Activated CD4-positive, CD25-positive, alpha-beta regulatory T cell treated with anti-CD3 and anti-CD28 coated beads, Interleukin-2, amount 50 U/mL, for 24 hours (primary cell): ENCODE results near the gene SUMO4.
A peak's percentile ranks its signal among the peaks of the same experiment; 100 is the strongest.

Source experiments
- ATAC-seq, 2 donors: fragments of 150-1000 bp; cut with Tn5 transposase; one replicate each; pipeline ENCODE4 v1.10.0; 2021; ENCODE audit warnings: mild to moderate bottlenecking in 1 of 2, moderate library complexity in 1 of 2

The SUMO4 gene

DNA sequence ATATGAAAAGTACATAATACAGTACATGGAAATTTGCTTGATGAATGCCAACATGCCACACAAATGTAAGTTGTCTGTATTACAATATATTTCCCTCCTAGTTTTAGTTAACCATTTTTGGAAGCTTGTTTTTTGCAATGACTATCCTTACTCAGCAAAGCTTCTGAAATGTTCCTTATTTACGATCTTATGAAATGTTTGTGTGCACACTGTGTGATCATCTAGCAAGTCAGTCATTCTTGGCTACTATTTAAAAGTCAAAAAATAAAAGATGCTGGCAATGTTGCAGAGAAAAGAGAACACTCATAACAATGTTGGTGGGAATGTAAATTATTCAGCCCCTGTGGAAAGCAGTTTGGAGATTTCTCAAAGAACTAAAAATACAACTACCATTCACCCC is 33.8 kb downstream of the SUMO4 start:
- no peak for ATAC-seq

DNA sequence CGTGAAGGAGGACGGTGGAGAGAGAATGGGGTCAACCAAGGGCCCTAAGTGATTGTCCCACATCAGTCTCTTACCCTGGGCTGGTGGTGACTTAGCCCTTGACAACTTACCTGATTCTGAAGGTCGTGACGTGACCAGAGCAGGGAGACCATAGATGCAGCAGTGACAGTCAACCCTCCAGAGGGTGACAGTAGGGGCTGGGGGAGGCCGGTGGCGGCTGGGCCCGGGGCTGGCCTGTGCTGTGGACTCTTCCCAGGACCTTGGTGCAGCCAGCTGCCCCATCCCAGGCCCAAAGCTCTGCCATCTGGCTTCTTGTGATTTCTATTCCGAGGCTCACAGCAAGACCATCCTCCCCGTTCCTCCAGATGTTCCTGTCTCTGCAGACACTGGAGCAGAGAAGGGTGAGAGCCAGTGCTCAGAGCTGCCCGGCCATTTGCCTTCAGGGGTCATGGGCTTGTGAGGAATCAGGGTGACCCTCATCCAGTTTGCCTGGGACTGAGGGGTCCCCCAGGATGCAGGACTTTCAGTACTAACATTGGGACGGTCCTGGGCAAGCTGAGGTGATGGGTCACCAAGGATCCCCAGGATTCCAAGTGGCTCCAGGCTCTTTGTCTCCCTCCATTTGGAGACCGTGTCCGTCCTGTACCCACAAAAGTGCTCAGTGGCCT is 36.0 kb downstream of the SUMO4 start:
- ATAC-seq: no peak

DNA sequence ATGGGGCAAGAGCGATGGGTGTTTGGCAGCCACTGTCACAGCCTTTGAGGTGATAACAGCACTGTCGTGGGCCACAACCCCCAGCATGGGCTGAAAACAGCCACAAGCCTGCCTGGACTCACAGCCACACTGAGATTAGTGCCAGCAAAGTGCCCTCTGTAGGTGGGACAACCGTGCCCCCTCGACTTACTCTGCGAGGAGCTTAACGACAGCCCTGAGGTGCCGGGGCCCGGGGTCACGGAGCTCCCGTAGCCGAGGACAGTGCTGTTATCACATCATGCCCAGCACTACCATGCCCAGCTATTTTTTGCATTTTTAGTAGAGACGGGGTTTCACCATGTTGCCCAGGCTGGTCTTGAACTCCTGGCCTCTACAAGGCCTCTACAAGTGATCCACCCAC is 36.6 kb downstream of the SUMO4 start:
- ATAC-seq: no peak

DNA sequence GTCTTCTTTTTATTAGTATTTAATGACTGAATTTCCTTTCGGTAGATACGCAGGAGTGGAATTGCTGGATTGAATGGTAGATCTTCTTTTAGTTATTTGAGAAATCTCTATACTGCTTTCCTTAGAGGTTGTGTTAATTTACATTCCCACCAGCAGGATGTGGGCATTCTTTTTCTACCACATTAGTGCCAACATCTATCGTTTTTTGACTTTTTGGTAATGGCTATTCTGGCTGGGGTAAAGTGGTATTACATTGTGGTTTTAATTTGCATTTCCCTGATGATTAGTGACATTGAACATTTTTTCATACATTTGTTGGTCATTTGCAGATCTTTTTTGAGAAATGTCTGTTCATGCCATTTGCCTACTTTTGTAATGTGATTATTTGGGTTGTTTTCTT is 37.1 kb downstream of the SUMO4 start:
- ATAC-seq: no peak

DNA sequence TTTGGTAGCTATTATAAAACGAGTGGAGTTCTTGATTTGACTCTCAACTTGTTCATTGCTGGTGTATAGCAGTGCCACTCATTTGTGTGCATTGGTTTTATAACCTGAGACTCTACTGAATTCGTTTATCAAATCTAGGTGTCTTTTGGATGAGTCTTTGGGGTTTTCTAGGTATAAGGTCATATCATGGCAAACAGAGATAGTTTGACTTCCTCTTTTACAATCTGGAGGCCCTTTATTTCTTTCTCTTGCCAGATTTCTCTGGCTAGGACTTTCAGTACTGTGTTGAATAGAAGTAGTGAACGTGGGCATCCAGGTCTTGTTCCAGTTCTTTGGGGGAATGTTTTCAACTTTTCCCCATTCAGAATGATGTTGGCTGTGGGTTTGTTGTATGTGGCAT is 38.8 kb downstream of the SUMO4 start:
- ATAC-seq: peak; percentile 37 to 68

DNA sequence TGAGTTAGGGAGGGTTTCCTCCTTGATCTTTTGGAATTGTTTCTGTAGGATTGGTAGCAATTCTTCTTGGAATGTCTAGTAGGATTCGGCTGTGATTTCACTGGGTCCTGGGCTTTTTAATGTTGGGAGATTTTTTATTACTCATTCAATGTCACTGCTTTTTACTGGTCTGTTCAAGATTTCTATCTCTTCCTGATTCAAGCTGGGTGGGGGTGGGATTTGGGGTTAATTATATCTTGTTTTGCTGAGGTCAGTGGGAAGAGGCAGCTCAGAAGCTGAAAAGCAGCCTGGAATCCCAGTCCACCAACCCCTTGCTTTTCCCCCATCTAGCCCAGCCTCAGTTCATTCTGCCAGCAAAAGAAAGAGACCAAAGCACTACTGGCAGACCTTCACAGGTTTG is 39.6 kb downstream of the SUMO4 start:
- ATAC-seq: no peak

DNA sequence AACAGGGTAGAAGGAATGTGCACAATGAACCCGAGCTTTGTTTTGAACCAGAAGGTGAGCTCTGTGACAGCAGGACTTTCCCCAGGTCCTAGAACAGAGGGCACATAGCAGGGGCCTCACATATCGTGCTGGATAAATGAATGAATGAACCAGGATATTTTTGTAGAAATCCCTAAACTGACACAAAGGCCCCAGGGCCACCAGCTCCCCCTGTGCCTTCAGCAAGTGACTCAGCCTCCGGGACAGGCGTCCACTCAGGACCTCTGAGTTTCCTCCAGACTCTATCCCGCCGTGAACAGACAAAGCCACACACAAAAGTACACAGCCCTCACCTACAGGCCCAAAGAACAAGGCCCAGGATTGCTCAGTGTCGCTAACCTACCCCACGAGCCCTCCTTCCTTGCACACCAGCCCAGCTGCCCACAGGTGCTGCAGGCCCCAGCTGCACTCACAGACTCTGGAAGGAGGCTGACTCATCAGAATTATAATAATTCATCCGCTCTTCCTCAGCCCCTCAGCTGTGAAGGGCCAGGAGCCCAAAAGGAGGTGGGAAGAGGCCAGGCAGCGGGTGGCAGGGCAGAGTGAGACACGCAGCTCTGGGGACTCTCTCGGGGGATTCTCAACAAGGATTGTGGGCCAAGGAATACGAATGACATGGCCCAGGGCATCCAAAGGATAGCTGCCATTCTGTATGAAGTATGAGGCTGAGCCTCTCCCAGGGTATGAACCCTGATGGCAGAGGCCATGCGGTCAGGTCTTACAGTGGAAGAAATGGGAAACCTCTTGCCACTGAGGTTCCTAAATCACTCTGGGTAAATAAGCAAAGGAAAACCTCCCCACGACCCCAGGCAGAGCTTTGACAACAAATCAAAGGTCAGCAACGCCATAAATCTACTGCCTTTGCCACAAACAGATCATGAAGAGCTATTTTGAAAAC is 40.9 kb downstream of the SUMO4 start:
- ATAC-seq: no peak

DNA sequence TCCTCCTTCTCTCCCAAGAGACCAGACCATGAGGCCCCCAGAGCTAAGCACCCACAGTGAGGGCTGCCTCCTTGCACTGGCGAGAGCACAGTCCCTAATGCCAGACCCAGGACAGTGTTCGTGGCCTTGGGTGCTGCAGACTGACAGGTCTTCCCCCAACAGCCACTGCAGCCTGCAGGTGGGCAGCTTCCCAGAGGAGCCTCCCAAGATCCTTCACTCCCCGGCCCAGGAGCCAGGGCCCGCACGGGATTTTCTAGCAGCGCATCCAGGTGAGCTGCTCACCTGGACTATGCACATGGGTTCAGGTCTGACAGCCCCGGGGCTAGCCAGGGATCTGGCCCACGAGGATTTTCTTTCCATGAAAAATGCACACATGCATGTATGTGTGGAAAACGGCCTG is 41.7 kb downstream of the SUMO4 start:
- ATAC-seq: no peak

DNA sequence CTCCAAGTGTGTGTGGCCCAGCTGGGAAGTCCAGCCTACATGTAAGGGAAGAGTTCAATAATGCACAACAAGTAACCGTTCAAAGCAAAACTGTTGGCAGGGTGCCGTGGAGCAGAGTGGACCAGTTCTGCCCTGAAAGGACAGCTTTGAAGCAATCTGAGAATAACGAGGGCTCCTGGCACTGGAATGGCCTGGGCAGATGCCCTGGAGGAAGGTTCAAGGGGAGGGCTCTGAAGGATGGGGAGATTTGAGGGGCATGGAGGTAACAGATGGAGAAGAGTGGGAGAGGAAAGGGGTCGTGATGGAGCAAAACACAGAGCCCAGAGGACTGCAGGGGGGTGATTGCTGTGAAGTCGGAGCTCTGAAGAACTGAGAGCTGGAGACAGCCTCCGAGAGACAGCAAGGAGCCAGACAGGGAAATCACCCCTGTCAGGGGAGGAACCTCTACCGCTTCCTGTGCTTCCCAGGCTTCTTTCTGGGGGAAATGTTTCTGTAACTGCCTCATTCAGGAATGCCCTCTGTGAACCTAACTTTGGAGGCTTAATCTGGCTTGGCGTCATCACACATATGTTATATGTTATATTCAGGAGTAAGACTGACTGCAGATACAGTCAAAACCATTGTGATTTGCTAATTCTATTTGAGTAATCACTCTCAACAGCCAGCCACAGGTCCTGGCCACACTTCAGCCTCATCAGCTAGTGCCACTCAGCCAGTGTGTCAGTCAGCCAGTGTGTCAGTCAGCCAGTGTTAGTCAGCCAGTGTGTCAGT is 43.5 kb downstream of the SUMO4 start:
- ATAC-seq: peak; percentile 64 to 70

DNA sequence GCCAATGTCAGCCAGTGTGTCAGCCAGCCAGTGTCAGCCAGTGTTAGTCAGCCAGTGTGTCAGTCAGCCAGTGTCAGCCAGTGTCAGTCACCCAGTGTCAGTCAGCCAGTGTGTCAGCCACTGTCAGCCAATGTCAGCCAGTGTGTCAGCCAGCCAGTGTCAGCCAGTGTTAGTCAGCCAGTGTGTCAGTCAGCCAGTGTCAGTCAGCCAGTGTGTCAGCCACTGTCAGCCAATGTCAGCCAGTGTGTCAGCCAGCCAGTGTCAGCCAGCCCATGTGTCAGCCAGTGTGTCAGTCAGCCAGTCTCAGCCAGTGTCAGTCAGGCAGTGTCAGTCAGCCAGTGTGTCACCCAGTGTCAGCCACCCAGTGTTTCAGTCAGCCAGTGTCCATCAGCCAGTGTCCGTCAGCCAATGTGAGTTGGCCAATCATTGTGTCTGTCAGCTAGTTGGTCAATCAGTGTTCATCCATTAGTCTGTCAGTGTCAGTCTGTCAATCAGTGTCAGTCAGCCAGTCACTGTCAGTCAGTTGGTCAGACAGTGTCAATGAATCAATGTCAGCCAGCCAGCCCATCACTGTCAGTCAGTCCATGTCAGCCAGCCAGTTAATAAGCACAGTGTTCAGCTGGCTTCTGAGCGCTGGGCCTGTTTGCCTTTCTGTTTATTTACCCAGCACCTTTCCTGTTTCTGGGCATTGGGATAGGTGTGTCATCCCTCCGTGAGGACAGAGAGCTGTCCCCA is 44.5 kb downstream of the SUMO4 start:
- peak; percentile 11 to 39 for ATAC-seq

DNA sequence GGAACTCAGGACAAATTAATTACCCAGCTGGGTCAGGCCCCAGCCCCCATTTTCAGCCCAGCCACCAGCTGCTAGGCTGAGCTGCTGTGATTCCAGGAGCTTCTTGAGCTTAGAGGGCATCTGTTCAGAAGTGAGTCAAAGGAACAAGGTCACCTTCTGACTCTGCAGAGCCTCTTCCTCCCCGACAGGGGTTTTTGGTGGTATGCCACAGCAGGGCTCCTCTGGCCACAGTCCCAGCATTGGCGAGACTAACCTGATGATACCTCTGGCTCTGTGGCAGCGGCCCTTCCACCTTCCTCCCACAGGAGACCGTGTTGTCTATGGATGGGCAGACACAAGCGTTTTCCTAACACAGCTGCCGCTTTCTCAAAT is 45.0 kb downstream of the SUMO4 start:
- ATAC-seq: peak; percentile 57 to 69

DNA sequence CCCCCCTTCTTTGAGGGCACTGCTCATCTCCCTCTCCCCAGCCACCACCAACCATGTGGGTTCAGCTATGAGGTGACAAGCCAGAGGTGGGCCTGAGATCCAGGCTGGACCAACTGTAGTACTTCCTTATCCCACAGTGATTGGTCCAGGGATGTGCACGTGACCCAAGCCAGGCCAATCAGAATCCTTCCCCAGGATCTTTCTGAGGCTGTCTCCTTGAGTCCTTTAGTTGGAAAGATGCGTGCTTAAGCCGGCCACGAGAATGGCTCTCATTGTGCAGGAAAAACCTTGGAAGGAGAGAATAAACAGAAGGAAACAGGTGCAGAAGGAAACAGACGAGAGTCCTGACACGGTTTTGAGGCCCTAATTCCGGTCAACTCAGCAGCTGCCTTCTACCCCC is 45.5 kb downstream of the SUMO4 start:
- no peak for ATAC-seq

DNA sequence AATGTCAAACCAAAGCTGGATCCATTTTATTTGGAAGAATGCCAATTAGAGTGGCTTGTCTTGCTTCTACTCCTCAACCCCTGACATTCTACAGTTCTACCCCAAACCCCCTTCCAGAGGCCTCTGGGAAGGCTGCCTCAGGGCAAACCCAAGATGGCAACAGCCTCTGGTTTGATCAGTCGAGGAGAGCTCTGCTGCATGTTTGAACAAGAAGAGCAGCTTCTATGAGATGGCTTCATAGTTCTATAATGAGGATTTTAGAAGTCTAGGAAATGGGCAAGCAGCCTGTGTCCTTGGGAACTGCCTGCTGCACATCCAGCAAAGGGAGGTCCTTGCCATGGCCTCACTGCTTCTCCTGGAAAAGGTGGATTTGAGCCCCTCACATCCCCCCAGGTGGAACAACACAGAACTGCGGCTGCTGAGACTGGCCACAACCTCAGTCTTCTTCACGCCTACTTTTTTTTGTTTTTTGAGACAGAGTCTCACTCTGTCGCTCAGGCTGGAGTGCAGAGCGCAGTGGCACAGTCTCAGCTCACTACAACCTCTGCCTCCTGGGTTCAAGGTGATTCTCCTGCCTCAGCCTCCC is 46.8 kb downstream of the SUMO4 start:
- no peak for ATAC-seq

DNA sequence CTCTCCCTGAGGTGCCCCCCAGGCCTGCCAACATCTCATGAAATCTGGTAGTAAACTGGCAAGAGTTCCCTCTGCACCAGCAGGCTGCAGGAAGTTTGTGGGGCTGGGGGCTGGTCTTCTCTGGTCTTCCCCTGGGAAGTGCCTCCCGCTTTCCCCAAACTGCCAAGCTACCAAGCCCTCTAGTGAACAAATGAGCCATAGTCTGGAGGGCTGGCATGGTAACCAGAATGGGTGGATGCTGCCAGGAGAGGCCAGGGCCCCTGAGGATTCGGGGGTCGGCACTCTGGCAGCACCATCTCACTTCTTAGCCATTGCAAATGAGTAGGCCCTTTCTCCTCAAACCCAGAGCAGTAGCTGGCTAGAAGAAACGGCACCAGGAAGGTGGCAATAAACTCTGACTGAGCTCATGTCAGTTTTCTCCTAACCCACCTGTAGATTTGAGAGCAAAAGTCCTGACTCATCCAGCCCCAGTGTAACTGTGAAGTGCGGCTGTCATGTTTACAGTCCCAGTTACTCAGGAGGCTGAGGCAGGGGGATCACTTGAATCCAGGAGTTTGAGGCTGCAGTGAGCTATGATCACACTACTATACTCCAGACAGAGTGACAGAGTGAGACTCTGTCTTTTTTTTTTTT is 48.9 kb downstream of the SUMO4 start:
- ATAC-seq: no peak

DNA sequence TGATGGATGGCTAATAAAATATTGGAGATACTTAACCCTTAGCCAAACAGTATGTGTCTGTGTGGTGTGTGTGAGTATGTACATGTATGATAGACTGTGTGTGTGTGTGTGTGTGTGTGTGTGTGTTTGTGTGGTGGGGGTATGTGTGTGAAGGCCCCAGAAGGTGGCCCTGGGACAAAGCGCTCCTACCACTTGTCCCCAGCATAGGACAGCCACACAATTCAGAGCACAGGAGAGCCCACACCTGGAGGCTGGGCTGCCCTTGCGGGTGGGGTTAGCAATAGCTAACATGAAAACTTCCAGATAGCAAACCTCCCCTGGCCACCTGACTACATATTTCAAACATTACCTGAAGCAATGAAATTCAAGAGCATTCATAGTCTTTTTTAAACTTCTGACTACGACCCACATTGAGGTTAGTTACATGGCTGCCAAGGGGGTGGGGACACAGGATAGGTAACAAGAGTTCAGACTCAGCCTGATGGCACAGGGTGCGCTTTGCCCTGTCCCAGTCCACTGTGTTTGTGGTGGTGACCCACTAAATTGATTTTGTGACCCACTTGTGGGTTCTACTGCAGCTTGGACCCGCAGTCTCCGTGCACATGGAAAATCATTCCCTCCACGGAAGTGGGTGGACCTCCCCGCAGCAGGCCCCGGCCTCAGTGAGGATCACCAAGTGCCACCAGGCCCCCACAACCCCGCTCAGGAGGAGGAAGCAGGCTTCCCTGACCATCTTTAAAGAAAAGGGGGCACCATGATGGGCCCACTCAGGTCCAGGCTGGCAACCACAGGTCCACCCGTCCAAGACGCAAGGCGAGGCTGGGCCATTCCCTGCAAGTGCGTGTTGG is 50.0 kb downstream of the SUMO4 start:
- no peak for ATAC-seq
